GM23338 (cell line): ENCODE results near the gene TNS1. TPM values are rescaled to one million over a fixed set of nuclear protein-coding genes. Genes with fewer than 3 reads are reported as not detected.

ENCODE experiments used
- ATAC-seq: fragments of 200-7000 bp; cut with Tn5 transposase; 3 replicates; pipeline ENCODE4 v1.9.1; 2020
- DNase-seq: peaks from one replicate; pipeline ENCODE4 v3.0.0-alpha.2; 2015; ENCODE audit warnings: low spot score
- H2AFZ ChIP-seq: fragments of 200-600 bp; sonication (generic); 2 replicates; pipeline ENCODE4 v1.8.0; 2016; ENCODE audit warnings: antibody characterized with exemption, mild to moderate bottlenecking, moderate library complexity
- H3F3A ChIP-seq: fragments of 200-600 bp; sonication (generic); replicated peaks from 2 replicates; pipeline ENCODE4 v1.8.0; 2017; ENCODE audit warnings: antibody characterized with exemption, mixed run types, low read depth
- H3K27ac ChIP-seq: fragments of 200-600 bp; sonication (generic); 2 replicates; pipeline ENCODE4 v1.6.1; 2016; ENCODE audit warnings: low read depth
- H3K27me3 ChIP-seq: fragments of 200-600 bp; sonication (generic); 2 replicates; pipeline ENCODE4 v1.8.0; 2016; ENCODE audit warnings: mild to moderate bottlenecking, mixed run types, moderate library complexity; ENCODE audit not compliant: insufficient read depth
- H3K36me3 ChIP-seq: fragments of 200-600 bp; sonication (generic); 2 replicates; pipeline ENCODE4 v1.8.0; 2016; ENCODE audit warnings: mild to moderate bottlenecking; ENCODE audit not compliant: insufficient read depth
- H3K4me1 ChIP-seq: fragments of 200-600 bp; sonication (generic); 2 replicates; pipeline ENCODE4 v1.8.0; 2016; ENCODE audit warnings: mild to moderate bottlenecking, moderate library complexity; ENCODE audit not compliant: insufficient read depth
- H3K4me2 ChIP-seq: fragments of 200-600 bp; sonication (generic); 2 replicates; pipeline ENCODE4 v1.7.1; 2017; ENCODE audit warnings: mixed run types
- H3K4me3 ChIP-seq: fragments of 200-600 bp; sonication (generic); 2 replicates; pipeline ENCODE4 v1.6.1; 2016; ENCODE audit warnings: mixed run types
- H3K79me2 ChIP-seq: fragments of 200-600 bp; sonication (generic); replicated peaks from 2 replicates; pipeline ENCODE4 v1.8.0; 2017; ENCODE audit warnings: mild to moderate bottlenecking; ENCODE audit not compliant: insufficient read depth
- H3K9me2 ChIP-seq: fragments of 200-600 bp; sonication (generic); 2 replicates; pipeline ENCODE4 v1.8.0; 2017; ENCODE audit not compliant: insufficient read depth
- H4K20me1 ChIP-seq: fragments of 200-600 bp; sonication (generic); replicated peaks from 2 replicates; pipeline ENCODE4 v1.8.0; 2017; ENCODE audit warnings: mild to moderate bottlenecking; ENCODE audit not compliant: insufficient read depth
- H3K27ac Mint-ChIP-seq: 2 replicates; pipeline ENCODE4 v1.8.0; 2020; ENCODE audit warnings: inconsistent platforms, mild to moderate bottlenecking, moderate library complexity, mixed read lengths
- H3K27me3 Mint-ChIP-seq: 3 replicates; pipeline ENCODE4 v1.8.0; 2022; ENCODE audit warnings: low read depth, mild to moderate bottlenecking, moderate library complexity, mixed read lengths, inconsistent platforms; ENCODE audit not compliant: insufficient read depth, poor library complexity
- H3K36me3 Mint-ChIP-seq: 3 replicates; pipeline ENCODE4 v1.8.0; 2021; ENCODE audit warnings: low read depth, mild to moderate bottlenecking, inconsistent platforms, moderate library complexity, mixed read lengths
- H3K4me1 Mint-ChIP-seq: 3 replicates; pipeline ENCODE4 v1.8.0; 2020; ENCODE audit warnings: mild to moderate bottlenecking, inconsistent platforms, mixed read lengths
- H3K4me3 Mint-ChIP-seq: 3 replicates; pipeline ENCODE4 v1.8.0; 2021; ENCODE audit warnings: moderate library complexity, mild to moderate bottlenecking, inconsistent platforms, mixed read lengths
- H3K9me3 Mint-ChIP-seq: 3 replicates; pipeline ENCODE4 v1.8.0; 2020; ENCODE audit warnings: moderate library complexity, mild to moderate bottlenecking, inconsistent platforms, mixed read lengths
- EZH2phosphoT487 ChIP-seq: fragments of 200-600 bp; sonication (generic); IDR thresholded peaks from one replicate; pipeline ENCODE4 v1.8.1; 2018; ENCODE audit warnings: antibody characterized with exemption; ENCODE audit not compliant: unreplicated experiment
- JUNB ChIP-seq: IDR thresholded peaks from one replicate; pipeline ENCODE4 v1.6.1; 2016; ENCODE audit warnings: antibody characterized with exemption; ENCODE audit not compliant: unreplicated experiment
- NANOG ChIP-seq: IDR thresholded peaks from 2 replicates; pipeline ENCODE4 v1.6.1; 2016; ENCODE audit warnings: antibody characterized with exemption, borderline replicate concordance
- POLR2AphosphoS5 ChIP-seq: IDR thresholded peaks from 2 replicates; pipeline ENCODE4 v1.6.1; 2016; ENCODE audit warnings: antibody characterized with exemption, low read depth
- ZNF114 ChIP-seq: fragments of 250-450 bp; sonication (Bioruptor Pico); IDR thresholded peaks from 2 replicates; pipeline ENCODE4 v1.5.0; 2020; ENCODE audit warnings: mild to moderate bottlenecking, moderate library complexity
- ZNF331 ChIP-seq: fragments of 250-450 bp; sonication (Bioruptor Pico); IDR thresholded peaks from 2 replicates; pipeline ENCODE4 v1.5.0; 2020; ENCODE audit warnings: low read depth, mild to moderate bottlenecking, moderate library complexity
- polyA plus RNA-seq: library from polyadenylated mRNA; unstranded; fragments of >200 nt; fragmentation: Nextera tagmentation; extraction: Ambion mirVana; gene quantifications from 2 replicates; pipeline ENCODE4 v1.2.1, GENCODE V29; 2016
- total RNA-seq: library from RNA; depleted of rRNA; stranded (reverse); fragments of >200 nt; shearing (Covaris generic); gene quantifications from 2 replicates; pipeline ENCODE4 v1.2.3, GENCODE V29; 2014
- TF ChIP-seq, protein P1 (sequence below): fragments of 250-450 bp; sonication (Bioruptor Pico); IDR thresholded peaks from 2 replicates; pipeline ENCODE4 v1.5.0; 2020; ENCODE audit warnings: mild to moderate bottlenecking, moderate library complexity
- TF ChIP-seq, protein P2 (sequence below), 2 experiments: fragments of 200-600 bp in 1 of 2; sonication (generic) in 1 of 2; conservative IDR thresholded peaks; 2 replicates each; pipeline versions ENCODE4 v1.5.1 to v1.6.1; 2016 to 2017; ENCODE audit warnings: antibody characterized with exemption in 2 of 2, low read depth in 2 of 2, mild to moderate bottlenecking in 2 of 2, moderate library complexity in 1 of 2
- TF ChIP-seq, protein P3 (sequence below): IDR thresholded peaks from one replicate; pipeline ENCODE4 v1.6.1; 2018; ENCODE audit warnings: antibody characterized with exemption; ENCODE audit not compliant: unreplicated experiment

Gene TNS1
- total and polyA plus RNA-seq, 2 experiments from 2014 or later = 2.0 to 7.4 TPM

DNA sequence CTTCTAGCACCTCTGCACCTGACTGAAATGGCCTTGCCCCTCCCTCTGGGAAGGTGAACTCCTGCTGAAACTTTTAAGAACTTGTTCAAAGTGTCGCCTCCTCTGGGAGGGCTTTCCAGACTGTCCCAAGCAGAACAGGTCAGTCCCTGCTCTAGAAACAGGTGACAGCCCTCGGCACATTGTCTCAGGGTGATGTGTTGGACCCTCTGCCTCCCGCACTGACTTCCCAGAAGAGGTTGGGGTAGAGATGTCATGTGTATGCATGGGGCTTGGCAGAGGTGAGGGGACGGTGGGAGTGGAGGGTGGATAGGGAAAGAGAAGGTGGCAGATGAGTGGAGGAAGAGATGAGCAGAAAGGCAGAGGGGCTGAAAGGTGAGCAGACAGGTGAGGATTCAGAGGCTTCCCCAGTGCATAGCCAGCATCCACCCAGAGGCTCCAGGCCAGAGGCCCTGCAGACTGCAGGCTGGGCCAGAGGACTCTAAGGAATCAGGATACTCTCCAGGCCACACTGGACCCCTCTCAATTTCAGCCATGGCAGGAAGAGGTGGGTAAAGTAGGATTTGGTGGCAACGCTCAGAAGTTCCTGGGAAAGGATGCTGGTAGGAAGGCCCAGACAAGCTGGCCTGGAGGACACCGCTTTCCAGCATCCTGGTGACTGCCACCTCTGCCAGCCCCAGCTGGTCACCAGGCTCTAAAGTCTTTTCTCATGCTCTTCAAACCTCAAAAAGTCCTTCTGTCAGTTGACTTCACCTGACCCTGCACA lies 24.8 kb upstream of the TNS1 start (continued):
- TF ChIP-seq, protein P1, sequence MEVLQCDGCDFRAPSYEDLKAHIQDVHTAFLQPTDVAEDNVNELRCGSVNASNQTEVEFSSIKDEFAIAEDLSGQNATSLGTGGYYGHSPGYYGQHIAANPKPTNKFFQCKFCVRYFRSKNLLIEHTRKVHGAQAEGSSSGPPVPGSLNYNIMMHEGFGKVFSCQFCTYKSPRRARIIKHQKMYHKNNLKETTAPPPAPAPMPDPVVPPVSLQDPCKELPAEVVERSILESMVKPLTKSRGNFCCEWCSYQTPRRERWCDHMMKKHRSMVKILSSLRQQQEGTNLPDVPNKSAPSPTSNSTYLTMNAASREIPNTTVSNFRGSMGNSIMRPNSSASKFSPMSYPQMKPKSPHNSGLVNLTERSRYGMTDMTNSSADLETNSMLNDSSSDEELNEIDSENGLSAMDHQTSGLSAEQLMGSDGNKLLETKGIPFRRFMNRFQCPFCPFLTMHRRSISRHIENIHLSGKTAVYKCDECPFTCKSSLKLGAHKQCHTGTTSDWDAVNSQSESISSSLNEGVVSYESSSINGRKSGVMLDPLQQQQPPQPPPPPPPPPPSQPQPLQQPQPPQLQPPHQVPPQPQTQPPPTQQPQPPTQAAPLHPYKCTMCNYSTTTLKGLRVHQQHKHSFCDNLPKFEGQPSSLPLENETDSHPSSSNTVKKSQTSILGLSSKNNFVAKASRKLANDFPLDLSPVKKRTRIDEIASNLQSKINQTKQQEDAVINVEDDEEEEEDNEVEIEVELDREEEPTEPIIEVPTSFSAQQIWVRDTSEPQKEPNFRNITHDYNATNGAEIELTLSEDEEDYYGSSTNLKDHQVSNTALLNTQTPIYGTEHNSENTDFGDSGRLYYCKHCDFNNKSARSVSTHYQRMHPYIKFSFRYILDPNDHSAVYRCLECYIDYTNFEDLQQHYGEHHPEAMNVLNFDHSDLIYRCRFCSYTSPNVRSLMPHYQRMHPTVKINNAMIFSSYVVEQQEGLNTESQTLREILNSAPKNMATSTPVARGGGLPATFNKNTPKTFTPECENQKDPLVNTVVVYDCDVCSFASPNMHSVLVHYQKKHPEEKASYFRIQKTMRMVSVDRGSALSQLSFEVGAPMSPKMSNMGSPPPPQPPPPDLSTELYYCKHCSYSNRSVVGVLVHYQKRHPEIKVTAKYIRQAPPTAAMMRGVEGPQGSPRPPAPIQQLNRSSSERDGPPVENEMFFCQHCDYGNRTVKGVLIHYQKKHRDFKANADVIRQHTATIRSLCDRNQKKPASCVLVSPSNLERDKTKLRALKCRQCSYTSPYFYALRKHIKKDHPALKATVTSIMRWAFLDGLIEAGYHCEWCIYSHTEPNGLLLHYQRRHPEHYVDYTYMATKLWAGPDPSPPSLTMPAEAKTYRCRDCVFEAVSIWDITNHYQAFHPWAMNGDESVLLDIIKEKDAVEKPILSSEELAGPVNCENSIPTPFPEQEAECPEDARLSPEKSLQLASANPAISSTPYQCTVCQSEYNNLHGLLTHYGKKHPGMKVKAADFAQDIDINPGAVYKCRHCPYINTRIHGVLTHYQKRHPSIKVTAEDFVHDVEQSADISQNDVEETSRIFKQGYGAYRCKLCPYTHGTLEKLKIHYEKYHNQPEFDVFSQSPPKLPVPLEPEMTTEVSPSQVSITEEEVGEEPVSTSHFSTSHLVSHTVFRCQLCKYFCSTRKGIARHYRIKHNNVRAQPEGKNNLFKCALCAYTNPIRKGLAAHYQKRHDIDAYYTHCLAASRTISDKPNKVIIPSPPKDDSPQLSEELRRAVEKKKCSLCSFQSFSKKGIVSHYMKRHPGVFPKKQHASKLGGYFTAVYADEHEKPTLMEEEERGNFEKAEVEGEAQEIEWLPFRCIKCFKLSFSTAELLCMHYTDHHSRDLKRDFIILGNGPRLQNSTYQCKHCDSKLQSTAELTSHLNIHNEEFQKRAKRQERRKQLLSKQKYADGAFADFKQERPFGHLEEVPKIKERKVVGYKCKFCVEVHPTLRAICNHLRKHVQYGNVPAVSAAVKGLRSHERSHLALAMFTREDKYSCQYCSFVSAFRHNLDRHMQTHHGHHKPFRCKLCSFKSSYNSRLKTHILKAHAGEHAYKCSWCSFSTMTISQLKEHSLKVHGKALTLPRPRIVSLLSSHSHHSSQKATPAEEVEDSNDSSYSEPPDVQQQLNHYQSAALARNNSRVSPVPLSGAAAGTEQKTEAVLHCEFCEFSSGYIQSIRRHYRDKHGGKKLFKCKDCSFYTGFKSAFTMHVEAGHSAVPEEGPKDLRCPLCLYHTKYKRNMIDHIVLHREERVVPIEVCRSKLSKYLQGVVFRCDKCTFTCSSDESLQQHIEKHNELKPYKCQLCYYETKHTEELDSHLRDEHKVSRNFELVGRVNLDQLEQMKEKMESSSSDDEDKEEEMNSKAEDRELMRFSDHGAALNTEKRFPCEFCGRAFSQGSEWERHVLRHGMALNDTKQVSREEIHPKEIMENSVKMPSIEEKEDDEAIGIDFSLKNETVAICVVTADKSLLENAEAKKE (CRISPR knock-in tag) = no peak
- no peak for TF ChIP-seq EZH2phosphoT487

DNA sequence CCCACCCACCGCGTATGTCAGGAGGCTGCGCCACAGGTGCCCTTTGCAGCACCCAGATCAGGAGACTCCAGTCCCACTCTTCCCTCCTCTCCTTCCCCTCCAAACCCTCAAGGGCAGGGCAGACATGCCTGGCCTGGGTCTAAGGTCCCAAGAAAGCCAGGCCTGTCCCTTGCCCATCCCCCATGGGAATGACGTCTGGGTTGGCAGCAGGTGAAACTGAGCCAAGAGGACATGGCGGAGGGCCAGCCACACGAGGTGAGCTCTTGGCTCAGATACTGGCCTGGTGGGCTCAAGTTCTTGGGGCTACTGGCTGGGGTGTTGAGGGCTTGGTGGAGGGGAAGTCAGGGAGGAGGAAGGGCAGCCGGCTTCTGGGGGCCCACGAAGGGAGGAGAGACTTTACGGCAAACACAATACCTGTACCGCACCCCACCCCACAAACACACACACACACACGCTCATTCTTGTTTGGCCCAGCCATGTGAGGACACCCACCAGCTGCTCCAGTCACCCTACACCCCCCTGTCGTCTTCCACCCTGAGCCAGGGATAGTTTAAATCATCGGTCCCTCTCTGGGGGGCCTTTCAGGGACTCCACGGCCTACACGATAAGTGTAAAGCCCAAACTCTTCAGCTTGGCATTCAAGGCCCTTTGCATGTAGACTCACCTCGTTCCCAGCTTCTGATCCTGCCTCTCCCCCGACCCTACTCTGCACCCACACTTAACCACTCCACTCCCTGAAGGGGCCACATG lies 24.1 kb upstream of the TNS1 start:
- no peak for ATAC-seq
- no peaks in the 10 kb centered on the region for H3K9me3 Mint-ChIP-seq
- H3K36me3 ChIP-seq = no peaks in the 10 kb centered on the region
- H3F3A ChIP-seq = no peaks in the 10 kb centered on the region
- H3K79me2 ChIP-seq = no peaks in the 10 kb centered on the region
- no peak for DNase-seq
- peaks cover 13% of the 10 kb centered on the region for H3K27me3 Mint-ChIP-seq
- no peak overlapping the region for H3K27ac Mint-ChIP-seq
- no peak overlapping the region for H3K4me3 ChIP-seq
- no peaks in the 10 kb centered on the region for H4K20me1 ChIP-seq
- no peaks in the 10 kb centered on the region for H3K9me2 ChIP-seq
- no peak overlapping the region for H3K27ac ChIP-seq
- H3K4me2 ChIP-seq = no peak overlapping the region
- H3K4me1 ChIP-seq = peaks cover 13% of the 10 kb centered on the region
- no peak overlapping the region for H3K4me3 Mint-ChIP-seq
- H3K36me3 Mint-ChIP-seq = no peaks in the 10 kb centered on the region
- H2AFZ ChIP-seq = no peak overlapping the region
- H3K27me3 ChIP-seq = no peaks in the 10 kb centered on the region
- H3K4me1 Mint-ChIP-seq = peaks cover 22% of the 10 kb centered on the region
- TF ChIP-seq POLR2AphosphoS5 (no peak), ZNF331 (CRISPR knock-in tag) (no peak), NANOG (no peak), JUNB (no peak), EZH2phosphoT487 (no peak), ZNF114 (no peak)
- TF ChIP-seq, protein P2, sequence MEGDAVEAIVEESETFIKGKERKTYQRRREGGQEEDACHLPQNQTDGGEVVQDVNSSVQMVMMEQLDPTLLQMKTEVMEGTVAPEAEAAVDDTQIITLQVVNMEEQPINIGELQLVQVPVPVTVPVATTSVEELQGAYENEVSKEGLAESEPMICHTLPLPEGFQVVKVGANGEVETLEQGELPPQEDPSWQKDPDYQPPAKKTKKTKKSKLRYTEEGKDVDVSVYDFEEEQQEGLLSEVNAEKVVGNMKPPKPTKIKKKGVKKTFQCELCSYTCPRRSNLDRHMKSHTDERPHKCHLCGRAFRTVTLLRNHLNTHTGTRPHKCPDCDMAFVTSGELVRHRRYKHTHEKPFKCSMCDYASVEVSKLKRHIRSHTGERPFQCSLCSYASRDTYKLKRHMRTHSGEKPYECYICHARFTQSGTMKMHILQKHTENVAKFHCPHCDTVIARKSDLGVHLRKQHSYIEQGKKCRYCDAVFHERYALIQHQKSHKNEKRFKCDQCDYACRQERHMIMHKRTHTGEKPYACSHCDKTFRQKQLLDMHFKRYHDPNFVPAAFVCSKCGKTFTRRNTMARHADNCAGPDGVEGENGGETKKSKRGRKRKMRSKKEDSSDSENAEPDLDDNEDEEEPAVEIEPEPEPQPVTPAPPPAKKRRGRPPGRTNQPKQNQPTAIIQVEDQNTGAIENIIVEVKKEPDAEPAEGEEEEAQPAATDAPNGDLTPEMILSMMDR (conservative IDR thresholded peaks at IDR 0.05; ENCODE audit: low read depth in 2 of 2) = no peak
- TF ChIP-seq, protein P3, sequence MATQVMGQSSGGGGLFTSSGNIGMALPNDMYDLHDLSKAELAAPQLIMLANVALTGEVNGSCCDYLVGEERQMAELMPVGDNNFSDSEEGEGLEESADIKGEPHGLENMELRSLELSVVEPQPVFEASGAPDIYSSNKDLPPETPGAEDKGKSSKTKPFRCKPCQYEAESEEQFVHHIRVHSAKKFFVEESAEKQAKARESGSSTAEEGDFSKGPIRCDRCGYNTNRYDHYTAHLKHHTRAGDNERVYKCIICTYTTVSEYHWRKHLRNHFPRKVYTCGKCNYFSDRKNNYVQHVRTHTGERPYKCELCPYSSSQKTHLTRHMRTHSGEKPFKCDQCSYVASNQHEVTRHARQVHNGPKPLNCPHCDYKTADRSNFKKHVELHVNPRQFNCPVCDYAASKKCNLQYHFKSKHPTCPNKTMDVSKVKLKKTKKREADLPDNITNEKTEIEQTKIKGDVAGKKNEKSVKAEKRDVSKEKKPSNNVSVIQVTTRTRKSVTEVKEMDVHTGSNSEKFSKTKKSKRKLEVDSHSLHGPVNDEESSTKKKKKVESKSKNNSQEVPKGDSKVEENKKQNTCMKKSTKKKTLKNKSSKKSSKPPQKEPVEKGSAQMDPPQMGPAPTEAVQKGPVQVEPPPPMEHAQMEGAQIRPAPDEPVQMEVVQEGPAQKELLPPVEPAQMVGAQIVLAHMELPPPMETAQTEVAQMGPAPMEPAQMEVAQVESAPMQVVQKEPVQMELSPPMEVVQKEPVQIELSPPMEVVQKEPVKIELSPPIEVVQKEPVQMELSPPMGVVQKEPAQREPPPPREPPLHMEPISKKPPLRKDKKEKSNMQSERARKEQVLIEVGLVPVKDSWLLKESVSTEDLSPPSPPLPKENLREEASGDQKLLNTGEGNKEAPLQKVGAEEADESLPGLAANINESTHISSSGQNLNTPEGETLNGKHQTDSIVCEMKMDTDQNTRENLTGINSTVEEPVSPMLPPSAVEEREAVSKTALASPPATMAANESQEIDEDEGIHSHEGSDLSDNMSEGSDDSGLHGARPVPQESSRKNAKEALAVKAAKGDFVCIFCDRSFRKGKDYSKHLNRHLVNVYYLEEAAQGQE = no peak
